Panc1 (cell line): Measurements from ENCODE around the gene ADGRD1. TPM values are rescaled to one million over a fixed set of nuclear protein-coding genes. Genes with fewer than 3 reads are reported as not detected.

Source experiments
- ATAC-seq: fragments of 200-7000 bp; cut with Tn5 transposase; 2 replicates; pipeline ENCODE4 v1.9.1; 2020; ENCODE audit warnings: mild to moderate bottlenecking, moderate library complexity
- BruUV-seq: library from RNA; stranded (reverse); fragments of 400-500 nt; replicated peaks from 2 replicates; lab custom pipeline; 2021; lab: Mats Ljungman, UMichigan
- CTCF ChIA-PET: fragments of 300-600 bp; sonication (Branson Sonifier 250); formaldehyde crosslinking; loops from one replicate; lab custom pipeline; 2022; ENCODE audit warnings: antibody characterized with exemption; lab: Charles Lee
- POLR2A ChIA-PET: fragments of 300-600 bp; sonication (Branson Sonifier 250); formaldehyde crosslinking; loops from one replicate; lab custom pipeline; 2022; ENCODE audit warnings: antibody characterized with exemption; lab: Charles Lee
- DNase-seq: peaks from one replicate; pipeline ENCODE4 v3.0.0-alpha.2; 2010; ENCODE audit warnings: low read depth, low spot score
- H3K27ac ChIP-seq: 2 replicates; pipeline ENCODE4 v1.5.1; 2011; ENCODE audit warnings: mild to moderate bottlenecking, low read length, inconsistent platforms
- H3K27me3 ChIP-seq: fragments of 200-500 bp; sonication (Bioruptor generic); 2 replicates; pipeline ENCODE4 v1.6.0; 2014; ENCODE audit warnings: low read length, inconsistent platforms; ENCODE audit not compliant: control insufficient read depth, insufficient read depth
- H3K36me3 ChIP-seq: fragments of 200-500 bp; sonication (Bioruptor generic); 2 replicates; pipeline ENCODE4 v1.5.1; 2014; ENCODE audit warnings: inconsistent platforms, mild to moderate bottlenecking, low read length, moderate library complexity; ENCODE audit not compliant: control insufficient read depth, insufficient read depth
- H3K4me1 ChIP-seq: 2 replicates; pipeline ENCODE4 v1.5.1; 2011; ENCODE audit warnings: inconsistent platforms, mild to moderate bottlenecking, low read length, moderate library complexity; ENCODE audit not compliant: control insufficient read depth, insufficient read depth
- H3K4me3 ChIP-seq, 2 experiments: 2 replicates each; pipeline ENCODE4 v1.5.1; 2011 to 2012; ENCODE audit warnings: low read depth in 2 of 2, low read length in 2 of 2, mild to moderate bottlenecking in 2 of 2, inconsistent platforms in 1 of 2, moderate library complexity in 1 of 2
- H3K9me3 ChIP-seq: fragments of 200-500 bp; sonication (Bioruptor generic); 2 replicates; pipeline ENCODE4 v1.5.1; 2014; ENCODE audit warnings: low read depth, mild to moderate bottlenecking, inconsistent platforms, low read length, moderate library complexity; ENCODE audit not compliant: control insufficient read depth, insufficient read depth
- POLR2AphosphoS5 ChIP-seq: IDR thresholded peaks from 2 replicates; pipeline ENCODE4 v1.6.1; 2012; ENCODE audit warnings: mild to moderate bottlenecking, low read depth, low read length, moderate library complexity
- SIN3A ChIP-seq: IDR thresholded peaks from 2 replicates; pipeline ENCODE4 v1.6.1; 2012; ENCODE audit warnings: low read depth, mild to moderate bottlenecking, low read length, moderate library complexity, borderline replicate concordance; ENCODE audit not compliant: insufficient read depth
- TCF7L2 ChIP-seq: IDR thresholded peaks from 2 replicates; pipeline ENCODE4 v1.6.1; 2011; ENCODE audit warnings: mild to moderate bottlenecking, low read depth, low read length, inconsistent platforms
- in situ Hi-C: cut with HindIII; loops from 2 replicates; pipeline ENCODE4 v1.10.0; 2016; ENCODE audit warnings: low sequenced_read_pairs, low pct_unique_long_range_greater_than_20kb
- intact Hi-C: fragments of 100-400 bp; cut with micrococcal nuclease; formaldehyde crosslinking; loops from one replicate; pipeline ENCODE4 v1.10.0; 2022; ENCODE audit not compliant: unreplicated experiment
- total RNA-seq: library from RNA; stranded (reverse); gene quantifications from one replicate; pipeline ENCODE4 v1.2.1, GENCODE V29; 2021; ENCODE audit not compliant: unreplicated experiment
- TF ChIP-seq, protein P1 (sequence below): fragments of 450-650 bp; IDR thresholded peaks from 2 replicates; pipeline ENCODE4 v1.5.1; 2017; ENCODE audit warnings: mild to moderate bottlenecking
- TF ChIP-seq, protein P2 (sequence below), 2 experiments: IDR thresholded peaks; 2 replicates each; pipeline ENCODE4 v1.6.1; 2011 to 2012; ENCODE audit warnings: low read depth in 2 of 2, control low read depth in 1 of 2, low read length in 1 of 2, mild to moderate bottlenecking in 1 of 2, moderate library complexity in 1 of 2; ENCODE audit not compliant: insufficient read depth in 1 of 2

The ADGRD1 gene
- total RNA-seq, 1 experiment from 2014 or later, result 0.21 TPM

DNA sequence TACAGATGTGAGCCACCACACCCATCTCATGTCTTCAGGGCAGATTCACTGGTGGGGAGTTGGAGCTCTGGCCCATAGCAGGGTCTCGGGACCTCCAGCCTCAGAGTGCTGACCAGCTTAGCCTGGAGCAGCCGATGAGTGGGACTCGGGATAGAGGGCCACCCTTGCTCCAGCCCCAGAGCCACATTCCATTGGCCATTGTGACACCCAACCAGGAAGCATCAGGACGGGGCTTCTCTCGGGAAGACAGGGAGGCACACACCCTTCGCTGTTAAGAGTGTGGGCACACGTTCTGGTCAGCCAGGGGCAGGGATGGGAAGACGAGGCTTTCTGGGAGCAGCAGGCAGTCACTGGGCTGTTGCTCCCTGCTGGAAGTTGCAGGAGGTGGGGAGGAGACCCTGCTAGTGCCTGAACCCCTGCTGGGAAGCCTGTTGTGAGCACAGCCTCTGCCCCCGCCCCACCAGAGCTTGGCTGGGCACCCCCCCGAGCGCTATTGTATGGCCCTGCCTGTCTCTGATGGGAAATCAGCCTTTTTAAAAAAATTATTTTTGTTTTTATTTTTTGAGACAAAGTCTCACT lies 1.6 kb downstream of the ADGRD1 start:
- CTCF ChIA-PET, result no interaction called here

DNA sequence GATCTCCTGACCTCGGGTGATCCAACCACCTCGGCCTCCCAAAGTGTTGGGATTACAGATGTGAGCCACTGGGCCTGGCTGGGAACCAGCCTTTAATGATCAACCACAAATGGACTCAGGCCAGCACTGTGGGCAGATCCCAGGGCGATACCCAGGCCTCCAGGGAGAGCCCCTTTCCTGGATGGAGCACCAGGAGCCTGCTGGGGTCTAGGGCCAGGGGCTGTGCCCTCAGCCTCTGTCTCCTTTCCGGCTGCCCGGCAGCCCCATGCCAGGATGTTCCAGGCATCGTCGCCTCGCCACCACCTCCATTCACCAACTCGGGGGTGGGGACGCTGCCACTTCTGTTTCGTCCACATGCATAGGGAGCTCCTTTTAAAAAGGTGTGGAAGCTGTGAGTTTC lies 2.3 kb downstream of the ADGRD1 start:
- H3K4me3 ChIP-seq, result no peak overlapping the region
- H3K27ac ChIP-seq, result no peak overlapping the region
- intact Hi-C loops (no loop called here), in situ Hi-C loops (no loop called here)
- H3K27me3 ChIP-seq, result peaks cover 11% of the 10 kb centered on the region
- no peaks in the 10 kb centered on the region for H3K9me3 ChIP-seq
- no TSS peak for BruUV-seq
- POLR2A ChIA-PET, result no interaction called here
- no peak for DNase-seq
- H3K36me3 ChIP-seq, result no peaks in the 10 kb centered on the region
- TF ChIP-seq POLR2AphosphoS5, result no peak
- TF ChIP-seq, protein P1, sequence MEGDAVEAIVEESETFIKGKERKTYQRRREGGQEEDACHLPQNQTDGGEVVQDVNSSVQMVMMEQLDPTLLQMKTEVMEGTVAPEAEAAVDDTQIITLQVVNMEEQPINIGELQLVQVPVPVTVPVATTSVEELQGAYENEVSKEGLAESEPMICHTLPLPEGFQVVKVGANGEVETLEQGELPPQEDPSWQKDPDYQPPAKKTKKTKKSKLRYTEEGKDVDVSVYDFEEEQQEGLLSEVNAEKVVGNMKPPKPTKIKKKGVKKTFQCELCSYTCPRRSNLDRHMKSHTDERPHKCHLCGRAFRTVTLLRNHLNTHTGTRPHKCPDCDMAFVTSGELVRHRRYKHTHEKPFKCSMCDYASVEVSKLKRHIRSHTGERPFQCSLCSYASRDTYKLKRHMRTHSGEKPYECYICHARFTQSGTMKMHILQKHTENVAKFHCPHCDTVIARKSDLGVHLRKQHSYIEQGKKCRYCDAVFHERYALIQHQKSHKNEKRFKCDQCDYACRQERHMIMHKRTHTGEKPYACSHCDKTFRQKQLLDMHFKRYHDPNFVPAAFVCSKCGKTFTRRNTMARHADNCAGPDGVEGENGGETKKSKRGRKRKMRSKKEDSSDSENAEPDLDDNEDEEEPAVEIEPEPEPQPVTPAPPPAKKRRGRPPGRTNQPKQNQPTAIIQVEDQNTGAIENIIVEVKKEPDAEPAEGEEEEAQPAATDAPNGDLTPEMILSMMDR, result no peak
- TF ChIP-seq, protein P2, sequence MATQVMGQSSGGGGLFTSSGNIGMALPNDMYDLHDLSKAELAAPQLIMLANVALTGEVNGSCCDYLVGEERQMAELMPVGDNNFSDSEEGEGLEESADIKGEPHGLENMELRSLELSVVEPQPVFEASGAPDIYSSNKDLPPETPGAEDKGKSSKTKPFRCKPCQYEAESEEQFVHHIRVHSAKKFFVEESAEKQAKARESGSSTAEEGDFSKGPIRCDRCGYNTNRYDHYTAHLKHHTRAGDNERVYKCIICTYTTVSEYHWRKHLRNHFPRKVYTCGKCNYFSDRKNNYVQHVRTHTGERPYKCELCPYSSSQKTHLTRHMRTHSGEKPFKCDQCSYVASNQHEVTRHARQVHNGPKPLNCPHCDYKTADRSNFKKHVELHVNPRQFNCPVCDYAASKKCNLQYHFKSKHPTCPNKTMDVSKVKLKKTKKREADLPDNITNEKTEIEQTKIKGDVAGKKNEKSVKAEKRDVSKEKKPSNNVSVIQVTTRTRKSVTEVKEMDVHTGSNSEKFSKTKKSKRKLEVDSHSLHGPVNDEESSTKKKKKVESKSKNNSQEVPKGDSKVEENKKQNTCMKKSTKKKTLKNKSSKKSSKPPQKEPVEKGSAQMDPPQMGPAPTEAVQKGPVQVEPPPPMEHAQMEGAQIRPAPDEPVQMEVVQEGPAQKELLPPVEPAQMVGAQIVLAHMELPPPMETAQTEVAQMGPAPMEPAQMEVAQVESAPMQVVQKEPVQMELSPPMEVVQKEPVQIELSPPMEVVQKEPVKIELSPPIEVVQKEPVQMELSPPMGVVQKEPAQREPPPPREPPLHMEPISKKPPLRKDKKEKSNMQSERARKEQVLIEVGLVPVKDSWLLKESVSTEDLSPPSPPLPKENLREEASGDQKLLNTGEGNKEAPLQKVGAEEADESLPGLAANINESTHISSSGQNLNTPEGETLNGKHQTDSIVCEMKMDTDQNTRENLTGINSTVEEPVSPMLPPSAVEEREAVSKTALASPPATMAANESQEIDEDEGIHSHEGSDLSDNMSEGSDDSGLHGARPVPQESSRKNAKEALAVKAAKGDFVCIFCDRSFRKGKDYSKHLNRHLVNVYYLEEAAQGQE (IDR thresholded peaks at IDR 0.05; ENCODE audit: insufficient read depth in 1 of 2, low read depth in 2 of 2, low read length in 1 of 2), result no peak
- no peak for TF ChIP-seq TCF7L2
- no peak for TF ChIP-seq SIN3A
- no peak for ATAC-seq
- CTCF ChIA-PET, result no interaction called here
- no peaks in the 10 kb centered on the region for H3K4me1 ChIP-seq

More for the DNA sequence above, 1.6 kb downstream of the ADGRD1 start:
- intact Hi-C loops (no loop called here), in situ Hi-C loops (no loop called here)
- no peak for DNase-seq
- no peak overlapping the region for H3K27ac ChIP-seq
- no TSS peak for BruUV-seq
- H3K4me3 ChIP-seq, result no peak overlapping the region
- peaks cover 11% of the 10 kb centered on the region for H3K27me3 ChIP-seq
- no peaks in the 10 kb centered on the region for H3K9me3 ChIP-seq
- no peak for TF ChIP-seq SIN3A
- TF ChIP-seq POLR2AphosphoS5, result no peak
- TF ChIP-seq TCF7L2, result no peak
- TF ChIP-seq, protein P2 (IDR thresholded peaks at IDR 0.05; ENCODE audit: insufficient read depth in 1 of 2, low read depth in 2 of 2, low read length in 1 of 2), result no peak
- TF ChIP-seq, protein P1, result no peak
- POLR2A ChIA-PET, result no interaction called here
- no peaks in the 10 kb centered on the region for H3K4me1 ChIP-seq
- H3K36me3 ChIP-seq, result no peaks in the 10 kb centered on the region
- ATAC-seq, result no peak
